Measurements from ENCODE around the gene AGPAT4.

GRCh38 chr6:161166176-161166575 lies 107.7 kb downstream of the AGPAT4 start:
- TF ChIP-seq CTCF (IDR thresholded peaks at IDR 0.05): no peak
- TF ChIP-seq POLR2AphosphoS5 (IDR thresholded peaks at IDR 0.05): no peak
- no peak for TF ChIP-seq POLR2A (IDR thresholded peaks at IDR 0.05)

Data from breast epithelium (tissue), 3 donors.